ENCODE data around the gene RNF114. TPM values are rescaled to one million over a fixed set of nuclear protein-coding genes. Genes with fewer than 3 reads are reported as not detected.

Gene RNF114, protein sequence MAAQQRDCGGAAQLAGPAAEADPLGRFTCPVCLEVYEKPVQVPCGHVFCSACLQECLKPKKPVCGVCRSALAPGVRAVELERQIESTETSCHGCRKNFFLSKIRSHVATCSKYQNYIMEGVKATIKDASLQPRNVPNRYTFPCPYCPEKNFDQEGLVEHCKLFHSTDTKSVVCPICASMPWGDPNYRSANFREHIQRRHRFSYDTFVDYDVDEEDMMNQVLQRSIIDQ
- 100 to 1,000 TPM in 1 of 2 donors, 10 to 100 TPM in 1; 82.4 to 128 TPM for total RNA-seq

DNA sequence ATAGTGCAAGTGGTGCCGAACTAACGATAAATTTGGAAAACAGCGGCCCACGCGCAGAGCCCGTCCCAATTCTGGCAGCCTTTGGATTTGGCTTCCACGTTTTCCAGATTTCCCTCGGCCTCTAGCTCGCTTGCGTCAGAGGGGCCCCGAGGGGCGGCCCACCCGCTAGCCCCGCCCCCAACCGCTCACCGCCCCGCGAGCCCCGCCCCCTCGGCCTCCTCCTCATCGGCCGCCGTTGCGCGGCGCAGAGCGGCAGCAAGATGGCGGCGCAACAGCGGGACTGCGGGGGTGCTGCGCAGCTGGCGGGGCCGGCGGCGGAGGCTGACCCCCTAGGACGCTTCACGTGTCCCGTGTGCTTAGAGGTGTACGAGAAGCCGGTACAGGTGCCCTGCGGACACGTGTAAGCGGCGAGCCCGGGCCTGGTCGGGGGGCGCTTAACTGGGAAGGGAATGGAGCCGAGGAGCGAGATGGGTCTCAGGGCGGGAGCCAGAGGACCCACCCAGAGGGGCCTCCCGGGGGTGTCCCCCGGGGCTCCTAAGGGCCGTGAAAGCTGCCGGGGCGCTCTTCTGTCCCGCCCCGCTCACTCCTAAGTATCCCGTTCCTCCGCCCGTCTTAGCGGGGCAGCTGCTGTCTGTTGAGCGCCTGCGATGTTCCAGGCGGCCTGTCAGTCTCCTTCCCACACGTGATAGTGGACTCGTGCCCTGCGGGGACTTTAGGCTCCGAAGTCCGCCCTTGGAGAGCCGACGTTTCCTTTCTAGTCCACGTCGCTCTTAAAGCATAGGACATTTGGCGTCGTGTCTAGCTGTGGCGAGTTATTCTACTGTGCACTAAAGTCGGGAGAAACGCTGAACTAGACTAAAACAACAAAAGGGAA, at the start of gene RNF114:
RNF114 (plus strand) TSS at position 245 of the 874 bp plus-strand sequence; CDS start at position 261, 16 bp downstream.
- TF ChIP-seq, protein P1, sequence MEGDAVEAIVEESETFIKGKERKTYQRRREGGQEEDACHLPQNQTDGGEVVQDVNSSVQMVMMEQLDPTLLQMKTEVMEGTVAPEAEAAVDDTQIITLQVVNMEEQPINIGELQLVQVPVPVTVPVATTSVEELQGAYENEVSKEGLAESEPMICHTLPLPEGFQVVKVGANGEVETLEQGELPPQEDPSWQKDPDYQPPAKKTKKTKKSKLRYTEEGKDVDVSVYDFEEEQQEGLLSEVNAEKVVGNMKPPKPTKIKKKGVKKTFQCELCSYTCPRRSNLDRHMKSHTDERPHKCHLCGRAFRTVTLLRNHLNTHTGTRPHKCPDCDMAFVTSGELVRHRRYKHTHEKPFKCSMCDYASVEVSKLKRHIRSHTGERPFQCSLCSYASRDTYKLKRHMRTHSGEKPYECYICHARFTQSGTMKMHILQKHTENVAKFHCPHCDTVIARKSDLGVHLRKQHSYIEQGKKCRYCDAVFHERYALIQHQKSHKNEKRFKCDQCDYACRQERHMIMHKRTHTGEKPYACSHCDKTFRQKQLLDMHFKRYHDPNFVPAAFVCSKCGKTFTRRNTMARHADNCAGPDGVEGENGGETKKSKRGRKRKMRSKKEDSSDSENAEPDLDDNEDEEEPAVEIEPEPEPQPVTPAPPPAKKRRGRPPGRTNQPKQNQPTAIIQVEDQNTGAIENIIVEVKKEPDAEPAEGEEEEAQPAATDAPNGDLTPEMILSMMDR (IDR thresholded peaks at IDR 0.05) = no peak
- peak; percentile 83 for ATAC-seq (ENCODE audit: insufficient number of reproducible peaks, low FRiP score, low read depth)
- H3K4me3 ChIP-seq = peak within 1 kb of the TSS; percentile 100
- H3K4me1 ChIP-seq (ENCODE audit: control insufficient read depth in 1 of 2, low read depth in 2 of 2) = peaks cover 29 to 32% of the 10 kb centered on the region in 2 donors
- peak within 1 kb of the TSS; percentile 83 to 94 for H3K27ac ChIP-seq
- peaks cover 8% of the 10 kb centered on the region for H3K36me3 ChIP-seq
- no peaks in the 10 kb centered on the region for H3K9me3 ChIP-seq
- H3K27me3 ChIP-seq (replicated peaks; ENCODE audit: insufficient read depth) = no peaks in the 10 kb centered on the region
- DNase-seq (ENCODE audit: low spot score) = peak; percentile 63

DNA sequence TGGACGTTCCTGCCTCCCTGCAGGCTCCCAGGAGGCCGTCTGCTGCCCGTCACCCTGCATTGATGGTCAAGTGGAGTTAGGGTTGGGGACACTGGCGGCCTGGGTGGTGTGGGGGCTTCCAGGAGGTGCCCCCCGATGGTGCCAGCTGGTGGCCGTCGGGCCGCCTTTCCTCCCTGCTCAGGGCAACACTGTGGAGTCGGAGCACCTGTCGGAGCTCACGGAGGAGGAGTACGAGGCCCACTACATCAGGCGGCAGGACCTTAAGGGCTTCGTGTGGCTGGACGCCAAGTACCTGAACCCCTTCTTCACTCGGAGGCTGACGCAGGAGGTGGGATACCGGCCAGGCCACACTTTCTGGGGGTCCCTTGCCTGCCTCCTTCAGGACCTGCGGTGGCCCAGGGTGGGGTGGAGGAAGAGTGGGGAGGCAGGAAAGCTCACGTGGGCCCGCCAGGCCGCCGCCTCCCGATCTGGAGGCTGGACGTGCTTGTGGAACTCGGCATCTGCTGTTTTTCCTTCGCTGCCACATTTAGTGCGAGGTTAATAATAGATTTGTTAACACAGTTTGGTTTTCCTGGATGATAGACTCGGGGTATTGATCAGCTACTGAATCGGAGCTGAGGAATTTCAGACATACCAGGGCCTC, 49.5 kb upstream of the RNF114 start:
- Histone ChIP-seq H3K4me3 (peak overlapping the region; percentile 13), H3K9me3 (no peaks in the 10 kb centered on the region), H3K27ac (peak overlapping the region; percentile 81 to 93), H3K36me3 (peaks cover 17% of the 10 kb centered on the region), H3K27me3 (replicated peaks; ENCODE audit: insufficient read depth) (no peaks in the 10 kb centered on the region), H3K4me1 (ENCODE audit: control insufficient read depth in 1 of 2, low read depth in 2 of 2) (peaks cover 12 to 33% of the 10 kb centered on the region in 2 donors)
- ATAC-seq (ENCODE audit: insufficient number of reproducible peaks, low FRiP score, low read depth) (no peak), DNase-seq (ENCODE audit: low spot score) (no peak)
- TF ChIP-seq, protein P1 (IDR thresholded peaks at IDR 0.05) = no peak

DNA sequence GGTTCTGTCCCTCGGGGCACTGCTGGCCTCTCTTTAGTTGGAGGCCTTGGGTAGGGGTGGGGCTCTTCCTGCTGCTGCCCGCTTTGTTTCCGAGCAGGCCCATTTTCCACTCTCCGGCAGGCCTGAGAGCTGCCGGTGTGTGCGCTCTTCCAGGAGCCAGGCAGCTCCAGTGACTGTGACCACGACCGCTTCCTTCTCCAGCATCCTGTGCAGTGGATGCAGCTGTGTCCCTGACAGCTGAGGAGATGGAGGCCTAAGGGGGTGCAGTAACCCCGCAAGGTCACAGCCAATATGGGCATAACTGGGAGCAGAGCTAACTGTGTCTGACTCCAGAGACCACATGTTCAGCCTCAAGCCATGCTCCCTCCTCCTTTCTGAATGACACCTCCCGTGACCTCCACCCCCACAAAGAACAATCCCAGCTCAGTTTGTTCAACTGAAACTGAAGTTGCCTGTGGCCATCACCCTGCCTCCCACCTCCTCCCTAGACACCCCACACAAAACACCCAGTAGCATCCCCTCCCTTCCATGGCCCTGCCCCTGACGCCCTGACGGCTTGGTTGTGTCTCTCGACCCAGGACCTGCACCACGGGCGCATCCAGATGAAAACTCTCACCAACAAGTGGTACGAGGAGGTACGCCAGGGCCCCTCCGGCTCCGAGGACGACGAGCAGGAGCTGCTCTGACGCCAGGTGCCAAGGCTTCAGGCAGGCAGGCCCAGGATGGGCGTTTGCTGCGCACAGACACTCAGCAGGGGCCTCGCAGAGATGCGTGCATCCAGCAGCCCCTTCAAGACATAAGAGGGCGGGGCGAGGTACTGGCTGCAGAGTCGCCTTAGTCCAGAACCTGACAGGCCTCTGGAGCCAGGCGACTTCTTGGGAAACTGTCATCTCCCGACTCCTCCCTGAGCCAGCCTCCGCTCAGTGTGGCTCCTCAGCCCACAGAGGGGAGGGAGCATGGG, 48.7 kb upstream of the RNF114 start:
- Histone ChIP-seq H3K27me3 (replicated peaks; ENCODE audit: insufficient read depth) (no peaks in the 10 kb centered on the region), H3K27ac (peak overlapping the region; percentile 81 to 93), H3K4me3 (peak overlapping the region; percentile 13), H3K4me1 (ENCODE audit: control insufficient read depth in 1 of 2, low read depth in 2 of 2) (peaks cover 12 to 29% of the 10 kb centered on the region in 2 donors), H3K36me3 (peaks cover 17% of the 10 kb centered on the region), H3K9me3 (no peaks in the 10 kb centered on the region)
- TF ChIP-seq, protein P1 (IDR thresholded peaks at IDR 0.05) = no peak
- ATAC-seq (ENCODE audit: insufficient number of reproducible peaks, low FRiP score, low read depth) (peak; percentile 32), DNase-seq (ENCODE audit: low spot score) (no peak)

DNA sequence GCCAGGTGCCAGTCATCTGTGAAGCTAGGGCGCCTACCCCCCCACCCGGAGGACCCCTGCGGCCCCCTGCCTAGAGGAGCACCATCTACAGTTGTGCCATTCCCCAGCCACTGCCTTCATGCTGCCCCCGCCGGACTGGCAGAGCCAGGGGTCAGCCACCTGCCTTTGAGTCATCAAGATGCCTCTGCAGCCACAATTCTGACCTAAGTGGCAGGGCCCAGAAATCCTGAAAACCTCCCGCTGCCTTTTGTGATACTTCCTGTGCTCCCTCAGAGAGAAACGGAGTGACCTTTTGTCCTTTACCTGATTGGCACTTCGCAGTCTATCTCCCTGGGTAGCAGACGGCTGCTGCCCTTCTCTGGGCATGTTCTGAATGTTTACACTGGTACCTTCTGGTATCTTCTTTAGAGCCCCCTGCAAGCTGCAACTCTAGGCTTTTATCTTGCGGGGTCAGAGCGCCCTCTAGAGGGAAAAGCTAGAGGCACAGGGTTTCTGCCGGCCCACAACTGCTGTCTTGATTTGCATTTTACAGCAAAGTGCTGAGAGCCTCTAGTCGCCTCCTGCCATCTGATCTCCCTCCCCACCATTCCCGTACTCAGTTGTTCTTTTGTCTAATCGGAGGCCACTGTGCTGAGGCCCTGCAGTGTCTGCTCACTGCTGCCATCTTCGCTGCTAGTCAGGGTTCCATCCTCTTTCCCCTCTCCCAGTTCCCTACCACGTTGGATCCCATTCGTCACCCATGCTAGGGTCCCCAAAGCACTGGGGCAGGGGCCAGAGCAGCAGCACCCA, 47.8 kb upstream of the RNF114 start:
- no peak for DNase-seq (ENCODE audit: low spot score)
- no peak overlapping the region for H3K4me3 ChIP-seq

More for the DNA sequence above, 47.8 kb upstream of the RNF114 start:
- H3K4me1 ChIP-seq (ENCODE audit: control insufficient read depth in 1 of 2, low read depth in 2 of 2) = peaks cover 18 to 36% of the 10 kb centered on the region in 2 donors
- TF ChIP-seq, protein P1 (IDR thresholded peaks at IDR 0.05) = peak; percentile 75
- ATAC-seq (ENCODE audit: insufficient number of reproducible peaks, low FRiP score, low read depth) = peak; percentile 10
- H3K27me3 ChIP-seq (replicated peaks; ENCODE audit: insufficient read depth) = no peaks in the 10 kb centered on the region
- H3K9me3 ChIP-seq = no peaks in the 10 kb centered on the region
- H3K36me3 ChIP-seq = peaks cover 15% of the 10 kb centered on the region
- peak overlapping the region; percentile 81 to 93 for H3K27ac ChIP-seq
